Measurements from ENCODE around the gene IL9R. TPM values are rescaled to one million over a fixed set of nuclear protein-coding genes. Genes with fewer than 3 reads are reported as not detected.

IL9R gene
- total and polyA plus RNA-seq, 2 of the 4 experiments (the other 2 are of a cell fraction), result 0.05 TPM; not detected in 1

- no peak for TF ChIP-seq FOS (IDR thresholded peaks at IDR 0.05; ENCODE audit: low read depth, low read length)
- TF ChIP-seq ELK1 (IDR thresholded peaks at IDR 0.05; ENCODE audit: borderline replicate concordance, low read depth, low read length), result no peak
- no peak for TF ChIP-seq MAZ (IDR thresholded peaks at IDR 0.05; ENCODE audit: borderline replicate concordance, low read depth, low read length)
- no peak for TF ChIP-seq RCOR1 (IDR thresholded peaks at IDR 0.05; ENCODE audit: insufficient replicate concordance, low read length)
- TF ChIP-seq USF2 (IDR thresholded peaks at IDR 0.05; ENCODE audit: low read depth, low read length), result no peak
- TF ChIP-seq POLR2A (IDR thresholded peaks at IDR 0.05; ENCODE audit: low read depth, low read length), result no peak
- TF ChIP-seq NFE2L2 (IDR thresholded peaks at IDR 0.05; ENCODE audit: low read depth, low read length), result no peak
- TF ChIP-seq MXI1 (IDR thresholded peaks at IDR 0.05; ENCODE audit: borderline replicate concordance, low read depth, low read length), result no peak
- TF ChIP-seq RFX5 (IDR thresholded peaks at IDR 0.05; ENCODE audit: low read depth, low read length), result no peak
- no peak for TF ChIP-seq CEBPB (IDR thresholded peaks at IDR 0.05; ENCODE audit: low read depth, low read length)
- no peak for TF ChIP-seq SMC3 (IDR thresholded peaks at IDR 0.05; ENCODE audit: low read depth, low read length)
- no peak for TF ChIP-seq CHD1 (IDR thresholded peaks at IDR 0.05; ENCODE audit: low read depth, low read length)
- no peak for TF ChIP-seq CTCF (conservative IDR thresholded peaks at IDR 0.05; ENCODE audit: low read depth, low read length)
- no peak for TF ChIP-seq MAFK (IDR thresholded peaks at IDR 0.05; ENCODE audit: low read depth, low read length)
- TF ChIP-seq RAD21 (IDR thresholded peaks at IDR 0.05; ENCODE audit: low read length), result no peak
- no peak for TF ChIP-seq BHLHE40 (IDR thresholded peaks at IDR 0.05; ENCODE audit: low read depth, low read length)
- in situ Hi-C loops (cut with MboI; ENCODE audit: low sequenced_read_pairs), result no loop called here
- Histone ChIP-seq H2BK20ac (ENCODE audit: low read depth, low read length) (no peak overlapping the region), H4K5ac (ENCODE audit: low read depth, low read length) (no peak overlapping the region), H3K56ac (ENCODE audit: extremely low read depth, insufficient read depth, low read length) (no peak overlapping the region), H2BK120ac (ENCODE audit: low read depth, low read length) (no peak overlapping the region), H3K27me3 (ENCODE audit: control insufficient read depth, insufficient read depth, low read length) (no peaks in the 10 kb centered on the region), H2AFZ (replicated peaks; ENCODE audit: low read length, poor library complexity) (no peak overlapping the region), H4K20me1 (ENCODE audit: insufficient read depth, low read length) (no peaks in the 10 kb centered on the region), H3K9ac (ENCODE audit: low read depth, low read length) (no peak overlapping the region), H4K91ac (ENCODE audit: insufficient read depth, low read depth, low read length) (no peak overlapping the region), H3K18ac (ENCODE audit: low read depth, low read length) (no peak overlapping the region), H2AK9ac (replicated peaks; ENCODE audit: low read depth, low read length, poor library complexity) (no peak overlapping the region), H3K36me3 (ENCODE audit: control insufficient read depth, insufficient read depth, low read length) (no peaks in the 10 kb centered on the region), H2BK5ac (ENCODE audit: low read depth, low read length, poor library complexity, severe bottlenecking) (no peak overlapping the region), H3K27ac (ENCODE audit: insufficient read depth, low read length) (no peak overlapping the region), H3K9me3 (ENCODE audit: control insufficient read depth, insufficient read depth, low read length) (peaks cover 3% of the 10 kb centered on the region; the same call in 1 of the 2 replicates), H3K23ac (ENCODE audit: low read depth, low read length) (no peak overlapping the region), H3K4me1 (ENCODE audit: control insufficient read depth, insufficient read depth, low read length) (no peaks in the 10 kb centered on the region), H2BK15ac (ENCODE audit: low read depth, low read length) (no peak overlapping the region), H3K4ac (ENCODE audit: low read depth, low read length) (no peak overlapping the region), H3K9me1 (ENCODE audit: insufficient read depth, low read length) (no peaks in the 10 kb centered on the region), H3K4me2 (ENCODE audit: low read depth, low read length) (no peak overlapping the region), H3K14ac (replicated peaks; ENCODE audit: low read depth, low read length) (no peak overlapping the region), H2AK5ac (ENCODE audit: low read depth, low read length) (no peak overlapping the region), H4K8ac (ENCODE audit: low read depth in 2 of 2, low read length in 2 of 2) (no peak overlapping the region), H3K4me3 (ENCODE audit: insufficient read depth, low read depth, low read length) (no peak overlapping the region), H3K79me1 (ENCODE audit: low read depth in 1 of 2, low read length in 2 of 2) (no peaks in the 10 kb centered on the region)
- ChIA-PET POLR2A (ENCODE audit: unreplicated experiment) (no interaction called here), CTCF (no interaction called here)
- DNase-seq (no peak), ATAC-seq (ENCODE audit: low read depth) (no peak)
- no TSS peak for BruUV-seq (replicated peaks)
- intact Hi-C loops (cut with micrococcal nuclease), result no loop called here
- dilution Hi-C loops (cut with HindIII; ENCODE audit: low sequenced_read_pairs, unreplicated experiment), result no loop called here
- 70% methylated on average over 2 of the region's 3 CpGs; no CpG with 5 or more reads in 1 of the 2 experiments for WGBS, 2 experiments (ENCODE audit: extremely low coverage in 2 of 2, insufficient read length in 1 of 2)
These were observed 7.2 kb downstream of the IL9R start for GRCh38 chrX:156004740-156005139.
